Fibroblast of gingiva (primary cell): ENCODE data around the gene EVI5L.
"Not testable (repeated sequence)": the region's sequence is repeated elsewhere in the genome, so short reads cannot be mapped to it uniquely, and the experiment has no call there.

Source experiments
- DNase-seq: peaks from one replicate; pipeline ENCODE4 v3.0.0-alpha.2; 2011; ENCODE audit warnings: low read depth

Gene EVI5L

DNA sequence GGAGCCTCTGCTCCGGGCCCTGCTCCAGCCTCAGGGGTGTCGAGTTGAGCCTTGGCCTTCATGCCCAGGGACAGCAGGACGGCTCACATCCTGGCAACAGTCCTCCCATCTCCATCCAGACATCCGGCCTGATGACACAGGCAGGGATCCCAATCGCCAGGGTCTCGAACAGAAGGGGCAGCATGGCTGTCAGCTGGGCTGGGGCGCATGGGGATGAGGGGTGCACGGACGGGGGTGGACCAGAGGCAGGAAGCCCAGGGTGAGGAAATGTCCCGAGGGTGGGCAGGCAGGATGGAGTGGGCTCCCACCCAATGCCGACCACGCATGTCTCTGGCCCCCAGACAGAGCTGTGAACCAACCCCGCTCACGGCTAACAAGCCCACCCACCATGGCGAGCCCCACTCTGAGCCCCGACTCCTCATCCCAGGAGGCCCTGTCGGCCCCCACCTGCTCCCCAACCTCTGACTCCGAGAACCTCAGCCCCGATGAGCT lies 16.2 kb downstream of the EVI5L start:
- no peak for DNase-seq

DNA sequence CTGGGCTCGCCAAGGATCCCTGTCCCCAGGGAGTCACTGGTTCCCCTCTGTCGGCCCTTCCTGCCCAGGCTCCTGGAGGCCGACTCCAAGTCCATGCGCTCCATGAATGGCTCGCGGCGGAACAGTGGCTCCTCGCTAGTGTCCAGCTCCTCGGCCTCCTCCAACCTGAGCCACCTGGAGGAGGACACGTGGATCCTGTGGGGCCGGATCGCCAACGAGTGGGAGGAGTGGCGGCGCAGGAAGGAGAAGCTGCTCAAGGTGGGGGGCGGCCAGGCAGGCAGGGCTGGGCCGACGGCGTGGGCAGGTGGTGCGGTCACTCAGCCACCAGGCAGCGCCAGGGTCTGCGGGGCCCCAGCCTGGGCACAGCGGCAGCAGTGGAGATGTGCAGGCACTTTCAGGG lies 17.6 kb downstream of the EVI5L start:
- no peak for DNase-seq

DNA sequence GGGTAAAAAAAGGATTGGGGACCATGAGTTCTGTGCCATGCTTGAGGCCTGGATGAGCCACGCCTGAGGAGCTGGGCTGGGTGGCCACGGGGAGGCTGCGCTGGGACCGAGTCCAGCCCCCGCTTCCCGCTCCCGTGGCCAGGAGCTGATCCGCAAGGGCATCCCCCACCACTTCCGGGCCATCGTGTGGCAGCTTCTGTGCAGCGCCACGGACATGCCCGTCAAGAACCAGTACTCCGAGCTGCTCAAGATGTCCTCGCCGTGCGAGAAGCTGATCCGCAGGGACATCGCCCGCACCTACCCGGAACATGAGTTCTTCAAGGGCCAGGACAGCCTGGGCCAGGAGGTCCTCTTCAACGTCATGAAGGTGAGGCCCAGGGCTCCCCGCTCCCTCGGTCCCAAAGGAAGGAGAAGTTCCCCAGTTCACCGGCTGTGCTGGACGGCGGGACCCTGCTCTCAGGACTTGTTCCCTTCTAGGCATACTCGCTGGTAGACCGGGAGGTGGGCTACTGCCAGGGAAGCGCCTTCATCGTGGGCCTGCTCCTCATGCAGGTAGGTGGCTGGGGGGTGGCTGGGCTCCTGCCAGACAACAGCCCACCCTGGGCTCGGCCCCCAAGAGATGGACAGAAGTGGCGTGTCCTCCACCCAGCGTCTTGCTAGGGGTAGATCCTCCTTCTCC lies 18.9 kb downstream of the EVI5L start:
- no peak for DNase-seq

DNA sequence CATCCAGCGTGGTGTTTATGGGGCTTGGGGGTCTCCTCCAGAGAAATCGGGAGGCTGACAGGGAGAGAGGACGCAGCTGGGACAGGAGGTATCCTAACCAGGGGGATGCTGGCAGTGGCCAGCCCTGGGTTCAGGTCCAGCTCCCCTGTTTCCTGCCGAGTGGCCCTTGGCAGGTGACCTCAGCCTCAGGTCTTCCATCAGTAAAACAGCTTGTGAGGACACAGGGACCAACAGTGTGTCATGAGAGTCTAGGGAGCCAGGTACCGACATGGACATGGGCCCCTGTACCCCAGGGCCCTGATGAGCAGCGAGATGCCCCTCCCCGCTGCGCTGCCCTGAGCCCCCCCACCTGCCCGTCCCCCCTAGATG lies 19.6 kb downstream of the EVI5L start:
- no peak for DNase-seq

DNA sequence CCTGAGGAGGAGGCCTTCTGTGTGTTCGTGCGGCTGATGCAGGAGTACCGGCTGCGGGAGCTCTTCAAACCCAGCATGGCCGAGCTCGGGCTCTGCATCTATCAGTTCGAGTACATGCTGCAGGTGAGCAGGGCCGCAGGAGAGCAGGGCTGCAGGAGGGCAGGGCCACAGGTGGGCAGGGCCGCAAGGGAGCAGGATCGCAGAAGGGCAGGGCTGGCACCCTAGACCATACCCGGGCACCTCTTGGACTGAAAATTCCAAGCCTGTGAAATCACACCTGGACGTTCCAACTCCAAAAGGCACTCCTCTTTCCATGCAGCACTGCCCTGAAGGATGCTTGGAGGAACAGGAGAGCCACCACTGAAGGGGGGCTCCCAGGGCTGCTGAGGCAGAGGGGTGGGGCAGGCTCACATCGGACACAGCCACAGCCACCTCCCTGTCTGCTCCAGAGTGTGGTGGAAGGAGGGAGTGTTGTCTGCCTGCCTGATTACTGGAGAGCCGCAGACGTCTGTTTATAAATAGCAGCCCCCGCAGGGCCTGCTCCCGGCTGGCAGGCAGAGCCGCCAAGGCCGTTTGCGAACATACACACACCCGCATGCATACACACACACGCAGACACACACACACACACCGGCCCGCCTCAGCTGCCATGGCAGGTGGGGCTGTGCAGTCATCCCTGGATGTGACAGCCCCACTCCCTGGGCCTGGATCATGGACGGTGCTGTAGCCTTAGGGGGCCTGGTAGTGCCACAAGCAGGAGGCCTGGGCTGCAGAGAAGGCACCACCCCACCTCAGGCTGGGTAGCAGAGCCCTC lies 20.2 kb downstream of the EVI5L start:
- no peak for DNase-seq

DNA sequence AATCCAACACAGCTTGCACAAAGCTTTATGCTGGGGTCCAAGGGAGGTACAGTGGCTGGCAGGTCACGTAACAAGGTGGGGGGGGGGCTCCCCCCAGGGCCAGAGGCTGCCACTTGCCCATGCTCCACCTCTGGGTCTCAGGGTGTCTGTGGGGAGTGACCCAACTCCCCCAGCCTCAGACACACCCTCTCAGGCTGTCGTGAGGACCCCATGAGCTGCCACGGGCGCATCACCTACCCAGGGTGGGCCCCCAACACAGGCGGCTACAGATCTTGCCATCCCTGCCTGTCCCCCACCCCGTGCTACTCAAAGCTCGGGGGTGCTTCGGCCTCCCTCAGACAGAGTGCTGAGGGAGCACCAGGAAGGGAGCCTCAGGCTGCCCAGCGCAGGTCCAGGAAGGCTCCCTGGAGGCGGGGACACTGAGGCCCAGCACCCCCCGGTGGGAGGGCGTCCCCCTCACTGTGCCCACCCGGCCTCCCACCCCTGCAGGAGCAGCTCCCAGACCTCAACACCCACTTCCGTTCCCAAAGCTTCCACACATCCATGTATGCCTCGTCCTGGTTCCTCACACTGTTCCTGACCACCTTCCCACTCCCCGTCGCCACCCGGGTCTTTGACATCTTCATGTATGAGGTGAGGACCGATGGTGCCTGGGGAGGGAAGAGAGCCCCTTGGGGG lies 21.1 kb downstream of the EVI5L start:
- DNase-seq = no peak

DNA sequence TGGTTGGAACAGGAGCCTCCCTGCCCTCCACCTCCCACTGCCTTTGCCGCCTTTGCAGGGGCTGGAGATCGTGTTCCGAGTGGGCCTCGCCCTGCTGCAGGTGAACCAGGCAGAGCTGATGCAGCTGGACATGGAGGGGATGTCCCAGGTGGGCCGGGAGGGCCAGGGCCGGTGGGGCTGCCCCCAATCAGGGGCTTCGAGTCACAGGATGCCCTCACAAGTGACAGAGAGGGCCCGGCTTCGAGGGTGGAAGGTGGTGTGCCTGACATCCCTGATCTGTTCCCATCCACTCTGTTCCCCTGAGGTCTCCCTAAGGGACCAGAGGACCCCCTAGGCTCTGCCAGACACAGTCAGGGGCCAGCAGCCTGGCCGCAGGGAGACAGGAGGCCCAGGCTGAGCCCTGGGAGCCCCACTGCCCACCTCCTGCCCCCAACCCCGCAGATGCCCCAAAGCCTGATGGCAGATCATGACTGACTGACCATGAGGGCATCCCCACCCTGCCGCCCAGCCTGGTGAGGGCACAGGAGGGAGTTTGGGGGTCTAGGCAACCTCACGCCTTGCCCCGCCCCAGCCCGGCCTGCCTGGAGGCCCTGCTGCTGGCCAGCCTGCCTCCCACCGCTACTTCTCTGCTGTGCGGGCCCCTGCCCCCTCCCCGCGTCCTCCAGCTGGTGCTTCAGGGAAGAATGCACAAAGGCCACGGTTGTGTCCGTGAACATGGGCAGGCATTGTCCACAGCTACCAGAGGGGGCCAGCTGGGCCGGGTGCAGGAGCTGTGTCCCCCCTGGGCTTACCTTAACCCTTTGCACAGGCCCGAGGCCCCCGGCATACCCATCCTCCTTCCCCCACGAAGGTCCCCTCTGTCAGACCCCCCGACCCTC lies 21.8 kb downstream of the EVI5L start:
- no peak for DNase-seq

DNA sequence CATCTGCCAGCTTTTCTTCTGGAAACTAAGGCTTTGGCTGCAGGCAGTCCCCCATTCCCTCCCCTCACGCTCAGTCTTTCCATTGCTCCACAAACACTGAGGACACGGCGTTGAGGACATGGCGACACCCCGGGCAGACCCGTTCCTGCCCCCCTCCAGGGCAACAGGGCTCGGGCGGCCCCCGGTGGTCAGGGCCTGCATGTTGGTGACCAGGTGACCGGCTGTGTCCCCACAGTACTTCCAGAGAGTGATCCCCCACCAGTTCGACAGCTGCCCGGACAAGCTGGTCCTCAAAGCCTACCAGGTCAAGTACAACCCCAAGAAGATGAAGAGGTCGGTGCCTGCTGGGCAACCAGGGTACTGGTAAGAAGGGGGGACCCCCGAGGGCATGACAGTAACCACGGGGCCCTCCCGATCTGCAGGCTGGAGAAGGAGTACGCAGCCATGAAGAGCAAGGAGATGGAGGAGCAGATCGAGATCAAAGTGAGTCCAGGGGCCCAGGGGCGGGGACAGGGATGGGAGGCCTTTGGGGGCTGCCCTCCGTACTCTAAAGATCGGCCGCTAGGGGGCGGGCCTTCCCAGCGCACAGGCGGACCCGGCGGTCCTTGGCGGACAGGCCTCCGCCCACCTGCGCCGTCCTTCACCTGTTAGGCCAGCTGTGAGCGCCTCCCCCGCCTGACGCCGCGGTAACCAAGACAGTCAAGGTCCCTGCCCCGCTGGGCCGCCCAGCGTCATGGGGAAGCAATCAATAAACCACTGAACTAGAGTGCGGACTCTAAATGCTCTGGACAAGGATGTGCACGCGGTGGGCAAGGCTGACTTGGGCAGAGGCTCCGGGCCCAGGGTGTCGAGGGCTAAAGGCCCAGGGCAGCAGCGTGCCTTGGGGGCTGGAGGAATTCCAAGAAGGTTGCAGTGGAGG lies 23.1 kb downstream of the EVI5L start:
- peak; percentile 28 for DNase-seq

DNA sequence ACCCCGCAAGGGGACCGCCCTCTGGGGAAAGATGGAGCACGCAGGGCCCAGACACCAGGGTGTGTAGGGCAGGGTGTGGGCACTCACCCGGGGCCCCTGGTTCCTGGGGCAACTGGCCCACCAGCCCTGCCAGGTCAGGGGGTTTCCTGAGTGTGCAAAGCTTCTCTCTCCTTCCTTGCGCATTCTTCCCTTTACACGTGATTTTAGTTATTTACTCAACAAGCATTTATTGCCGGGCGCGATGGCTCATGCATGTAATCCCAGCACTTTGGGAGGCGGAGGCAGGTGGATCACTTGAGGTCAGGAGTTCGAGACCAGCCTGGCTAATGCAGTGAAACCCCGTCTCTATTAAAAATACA lies 23.7 kb downstream of the EVI5L start:
- no peak for DNase-seq

DNA sequence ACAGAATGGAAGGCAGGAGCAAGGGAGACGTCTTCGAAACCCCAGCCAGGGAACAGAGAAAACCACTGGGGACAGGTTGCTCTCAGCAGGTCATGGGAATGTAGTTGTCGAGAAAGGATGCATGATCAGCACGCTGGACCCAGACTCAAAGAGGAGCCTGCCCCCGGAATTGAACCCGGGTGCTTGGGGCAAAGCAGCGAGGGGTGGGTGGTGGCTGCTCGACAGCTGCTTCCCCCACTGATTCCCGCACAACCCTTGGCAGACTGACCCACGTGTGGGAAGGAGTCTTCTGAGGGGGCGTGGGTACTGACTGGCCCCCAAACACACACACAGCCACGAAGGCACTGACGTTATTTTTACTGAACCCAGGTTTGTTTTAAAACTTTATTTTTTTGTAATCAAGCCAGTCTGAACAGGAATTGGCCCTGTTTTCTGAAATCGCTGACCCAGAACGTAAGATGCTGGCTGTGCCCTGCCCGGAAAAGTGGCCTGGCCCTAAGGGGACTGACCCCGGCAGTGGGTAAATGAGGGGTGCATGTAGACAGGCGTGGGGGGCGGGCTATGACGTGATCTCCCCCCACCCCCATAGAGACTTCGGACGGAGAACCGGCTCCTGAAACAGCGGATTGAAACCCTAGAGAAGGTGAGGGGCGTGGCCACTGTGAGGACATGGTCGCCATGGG lies 25.5 kb downstream of the EVI5L start:
- DNase-seq = no peak

DNA sequence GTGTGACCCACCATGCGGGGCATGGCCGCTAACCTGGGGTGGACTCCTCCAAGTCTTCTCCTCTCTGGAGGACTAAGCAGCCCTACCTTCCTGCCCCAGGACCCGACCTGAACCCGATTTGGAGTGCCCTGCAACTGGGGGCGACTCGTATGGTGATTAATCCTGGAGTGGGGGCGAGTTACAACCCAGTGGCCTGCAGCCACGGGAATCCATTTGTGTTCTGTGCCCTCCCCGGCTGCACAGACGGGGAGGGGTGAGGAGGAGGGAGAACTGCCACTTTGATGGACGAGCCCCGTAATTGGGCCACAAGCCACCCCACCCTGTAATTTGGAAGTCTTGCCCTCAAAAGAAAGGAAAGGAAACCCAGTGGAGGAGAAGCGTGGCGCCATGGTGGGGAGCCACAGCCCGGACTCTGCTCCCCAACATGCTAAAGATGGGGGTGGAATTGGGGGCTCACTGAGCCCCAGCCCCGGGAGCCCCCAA lies 26.1 kb downstream of the EVI5L start:
- no peak for DNase-seq

DNA sequence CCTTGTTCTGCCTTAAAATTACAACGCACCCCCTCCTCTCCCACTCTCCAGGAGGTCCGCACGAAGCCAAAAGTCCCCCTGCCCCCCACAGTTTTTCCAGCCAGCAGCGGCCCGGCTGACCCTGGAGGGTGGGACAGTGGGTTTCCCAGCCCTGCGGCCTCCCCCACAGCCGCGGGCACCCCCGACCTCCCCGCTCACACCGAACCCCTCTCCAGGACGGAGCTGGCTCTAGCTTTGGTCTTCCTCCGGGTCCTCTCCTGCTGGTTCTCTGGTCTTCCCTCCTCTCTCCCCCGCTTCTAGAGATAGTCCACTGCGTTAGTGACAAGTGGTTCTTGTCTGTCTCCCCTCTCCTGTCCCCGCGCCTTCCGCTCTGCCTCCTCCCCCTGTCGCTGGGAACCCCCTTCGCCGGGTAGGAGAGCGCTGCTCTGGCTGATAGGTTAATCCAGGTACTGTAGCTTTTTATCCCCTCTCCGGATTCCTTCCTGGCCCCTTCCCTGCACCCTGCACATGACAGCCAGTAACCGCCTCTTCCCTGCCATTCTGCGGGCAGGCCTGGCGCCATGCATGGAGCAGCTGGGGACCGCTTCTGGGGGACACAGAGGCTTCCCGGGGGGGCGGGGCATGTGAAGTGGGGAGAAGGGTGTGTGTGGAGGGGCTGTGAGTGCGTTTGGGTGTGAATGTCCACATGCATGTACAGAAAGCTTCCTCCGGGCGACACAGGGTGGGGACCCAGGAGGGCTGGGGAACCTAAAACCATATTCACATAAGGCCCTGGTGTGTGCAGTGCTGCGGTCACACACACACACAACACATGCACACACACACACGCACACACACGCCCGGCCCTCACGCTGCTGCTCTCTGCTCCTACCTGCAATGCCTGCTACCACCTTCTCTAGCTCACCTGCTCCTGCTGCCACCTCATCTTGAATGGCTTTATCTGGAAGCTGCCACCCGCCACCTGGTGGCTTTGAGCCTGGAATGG lies 27.0 kb downstream of the EVI5L start:
- no peak for DNase-seq

DNA sequence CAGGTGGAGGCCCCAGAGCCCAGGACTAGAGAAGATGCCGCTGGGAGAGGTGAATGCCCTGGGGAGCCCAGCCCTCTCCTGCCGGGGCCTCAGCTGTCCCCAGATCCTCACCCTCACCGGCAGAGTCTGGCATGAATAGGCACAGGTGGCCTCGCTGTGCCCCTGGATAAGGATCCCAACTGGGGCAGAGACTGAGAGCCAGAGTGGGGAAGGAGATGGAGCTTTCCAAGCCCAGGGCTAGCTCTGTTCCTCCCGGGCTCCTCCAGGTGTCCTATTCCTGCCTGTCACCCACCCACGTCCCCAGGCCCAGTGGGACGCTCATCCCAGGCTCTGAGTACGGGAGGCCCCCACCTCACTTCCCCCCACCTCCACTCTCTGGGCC lies 27.7 kb downstream of the EVI5L start:
- no peak for DNase-seq

DNA sequence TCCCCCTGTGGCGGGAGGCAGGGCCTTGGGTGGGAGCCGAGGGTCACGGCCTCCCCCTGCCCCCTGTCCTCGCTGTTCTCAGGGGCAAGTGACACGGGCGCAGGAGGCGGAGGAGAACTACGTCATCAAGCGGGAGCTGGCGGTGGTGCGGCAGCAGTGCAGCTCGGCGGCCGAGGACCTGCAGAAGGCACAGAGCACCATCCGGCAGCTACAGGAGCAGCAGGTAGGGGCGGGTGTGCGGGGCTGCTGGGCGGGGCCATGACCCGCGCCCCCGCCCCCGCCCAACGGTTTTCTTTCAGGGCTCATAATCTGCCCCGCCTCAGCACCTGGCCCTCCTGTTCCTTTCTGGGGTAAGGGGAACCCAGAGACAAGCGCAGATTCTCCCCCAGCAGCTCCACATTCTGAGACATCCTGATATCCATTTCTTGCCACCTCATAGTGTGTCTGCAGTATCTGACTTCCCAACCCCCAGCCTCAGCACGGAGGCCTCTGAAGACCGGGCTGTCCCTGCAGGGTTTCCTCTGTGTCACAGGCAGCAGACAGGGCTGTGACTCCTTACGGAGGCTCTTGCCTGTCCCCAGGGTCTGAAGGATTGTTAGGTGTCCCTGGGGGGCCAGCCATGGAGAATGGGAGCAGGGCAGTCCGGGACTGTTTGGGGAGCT lies 28.2 kb downstream of the EVI5L start:
- DNase-seq = no peak

DNA sequence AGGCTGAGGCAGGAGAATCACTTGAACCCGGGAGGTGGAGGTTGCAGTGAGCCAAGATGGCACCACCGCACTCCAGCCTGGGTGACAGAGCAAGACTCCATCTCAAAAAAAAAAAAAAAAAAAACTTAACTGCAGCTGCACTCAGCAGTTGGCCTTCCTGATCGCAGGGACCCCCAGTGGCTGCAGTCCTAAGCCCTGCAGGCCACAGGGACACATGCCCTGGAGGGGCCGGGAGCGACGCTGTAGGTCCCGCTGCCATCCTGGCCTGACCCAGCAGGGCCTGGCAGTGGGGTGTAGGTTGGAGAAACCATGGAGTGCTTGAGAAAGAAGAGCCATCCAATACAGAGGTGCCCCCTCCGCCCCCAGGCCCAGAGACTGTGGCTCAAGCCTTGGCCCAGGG lies 29.1 kb downstream of the EVI5L start:
- DNase-seq = not testable (repeated sequence)

DNA sequence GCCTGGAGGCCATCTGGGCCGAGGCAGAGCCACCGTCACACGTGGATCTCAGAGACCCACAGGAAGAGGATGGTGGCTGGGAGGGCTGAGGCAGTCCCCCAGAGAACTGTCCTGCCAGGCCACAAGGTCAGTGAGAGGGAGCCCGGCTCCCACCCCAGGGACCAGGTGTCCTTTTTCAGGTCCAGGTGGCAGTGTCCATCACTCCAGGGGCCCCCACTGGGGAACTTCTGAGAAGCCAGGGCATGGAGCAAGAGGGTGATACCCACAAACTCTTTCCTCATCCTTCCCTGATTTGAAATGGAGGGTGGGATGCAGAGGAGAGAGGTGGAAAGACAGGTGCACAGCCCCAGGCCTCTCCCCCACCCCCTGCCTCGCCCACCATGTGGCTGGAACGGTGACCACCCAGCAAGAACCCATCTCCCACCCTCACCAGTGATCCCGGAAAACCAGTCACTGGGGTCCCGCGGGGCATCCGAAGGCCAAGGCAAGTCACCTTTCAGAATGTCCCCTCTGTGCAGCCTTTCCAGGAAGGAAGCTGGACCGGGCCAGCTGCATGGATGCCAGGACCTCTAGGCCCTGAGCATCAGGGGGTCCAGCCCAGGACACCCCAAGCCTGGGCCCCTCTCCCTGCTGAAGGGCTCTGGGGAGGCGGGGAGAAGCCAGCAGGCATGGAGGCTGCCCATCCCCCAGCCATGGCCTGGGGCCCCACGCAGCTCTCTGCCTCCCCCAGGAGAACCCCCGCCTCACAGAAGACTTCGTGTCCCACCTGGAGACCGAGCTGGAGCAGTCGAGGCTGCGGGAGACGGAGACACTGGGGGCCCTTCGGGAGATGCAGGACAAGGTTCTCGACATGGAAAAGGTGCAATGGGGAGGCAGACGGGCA lies 30.1 kb downstream of the EVI5L start:
- DNase-seq = no peak
